Neuron (in vitro differentiated cells): ENCODE data around the gene SLC5A2.

Experiments used
- H2AFZ ChIP-seq: one replicate; pipeline ENCODE4 v1.6.1; 2013; ENCODE audit warnings: low read depth, mild to moderate bottlenecking, inconsistent platforms, low read length, moderate library complexity
- H3K27me3 ChIP-seq: one replicate; pipeline ENCODE4 v1.6.1; 2013; ENCODE audit warnings: low read length; ENCODE audit not compliant: insufficient read depth
- H3K36me3 ChIP-seq: one replicate; pipeline ENCODE4 v1.6.1; 2013; ENCODE audit warnings: low read length; ENCODE audit not compliant: insufficient read depth
- H3K4me1 ChIP-seq: one replicate; pipeline ENCODE4 v1.6.1; 2013; ENCODE audit warnings: low read length; ENCODE audit not compliant: insufficient read depth
- H3K4me3 ChIP-seq: 2 replicates; pipeline ENCODE4 v1.5.1; 2013; ENCODE audit warnings: mild to moderate bottlenecking, low read length, moderate library complexity
- H3K9me3 ChIP-seq: one replicate; pipeline ENCODE4 v1.6.1; 2013; ENCODE audit warnings: low read length

Gene SLC5A2

DNA sequence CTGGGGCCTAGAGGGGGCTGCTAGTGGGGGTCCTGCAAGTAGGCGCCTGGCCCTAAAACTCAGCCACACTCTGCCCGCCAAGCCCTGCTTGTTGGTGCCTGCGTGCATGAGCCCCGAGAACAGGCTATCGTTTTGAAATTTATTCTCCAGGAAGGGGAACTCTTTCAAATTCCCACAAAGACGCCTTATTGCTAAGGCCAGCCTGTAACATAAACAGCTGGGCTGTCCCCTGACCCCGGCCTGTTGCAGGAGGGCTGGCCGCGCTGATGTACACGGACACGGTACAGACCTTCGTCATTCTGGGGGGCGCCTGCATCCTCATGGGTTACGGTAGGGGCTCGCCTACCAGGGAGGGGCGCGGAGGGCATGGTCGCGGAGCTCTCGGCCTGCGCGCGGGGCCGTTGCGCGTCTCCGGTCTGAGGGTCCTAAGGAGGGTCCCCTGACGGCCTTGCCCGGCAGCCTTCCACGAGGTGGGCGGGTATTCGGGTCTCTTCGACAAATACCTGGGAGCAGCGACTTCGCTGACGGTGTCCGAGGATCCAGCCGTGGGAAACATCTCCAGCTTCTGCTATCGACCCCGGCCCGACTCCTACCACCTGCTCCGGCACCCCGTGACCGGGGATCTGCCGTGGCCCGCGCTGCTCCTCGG lies 4.3 kb downstream of the SLC5A2 start:
- Histone ChIP-seq H3K27me3 (no peaks in the 10 kb centered on the region), H3K4me1 (peaks cover 5% of the 10 kb centered on the region), H3K9me3 (peaks cover 2% of the 10 kb centered on the region), H3K4me3 (peak overlapping the region; percentile 27), H3K36me3 (peaks cover 35% of the 10 kb centered on the region), H2AFZ (peak overlapping the region; percentile 22)

DNA sequence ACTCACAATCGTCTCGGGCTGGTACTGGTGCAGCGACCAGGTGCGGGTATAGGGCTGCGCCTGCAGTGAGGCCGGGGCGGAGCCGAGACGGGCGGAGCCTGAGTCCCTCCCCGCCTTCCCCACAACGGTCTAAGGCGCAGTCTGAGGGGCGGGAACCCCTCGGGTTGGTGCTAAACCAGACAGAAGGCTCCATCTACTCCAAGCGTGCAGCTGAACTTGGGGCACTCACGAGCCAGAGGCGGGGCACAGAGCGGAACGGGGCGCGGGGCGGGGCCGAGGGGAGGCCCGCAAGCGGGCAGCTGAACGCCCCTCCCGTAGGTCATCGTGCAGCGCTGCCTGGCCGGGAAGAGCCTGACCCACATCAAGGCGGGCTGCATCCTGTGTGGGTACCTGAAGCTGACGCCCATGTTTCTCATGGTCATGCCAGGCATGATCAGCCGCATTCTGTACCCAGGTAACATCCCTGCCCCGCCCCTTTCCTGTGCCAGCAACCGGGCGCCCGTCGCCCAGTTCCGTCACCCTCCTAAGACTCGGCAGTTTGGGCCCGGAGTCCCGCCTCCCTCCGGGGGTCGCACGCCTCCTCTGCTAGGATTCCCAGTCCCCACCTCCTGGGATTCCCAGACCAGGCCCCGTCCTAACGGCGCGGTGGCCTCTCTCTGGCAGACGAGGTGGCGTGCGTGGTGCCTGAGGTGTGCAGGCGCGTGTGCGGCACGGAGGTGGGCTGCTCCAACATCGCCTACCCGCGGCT lies 5.0 kb downstream of the SLC5A2 start:
- H3K9me3 ChIP-seq = peaks cover 2% of the 10 kb centered on the region
- peak overlapping the region; percentile 22 for H2AFZ ChIP-seq
- H3K4me3 ChIP-seq = peak overlapping the region; percentile 27
- H3K27me3 ChIP-seq = no peaks in the 10 kb centered on the region
- peaks cover 41% of the 10 kb centered on the region for H3K36me3 ChIP-seq
- H3K4me1 ChIP-seq = peaks cover 5% of the 10 kb centered on the region

- Histone ChIP-seq H3K4me1 (peaks cover 5% of the 10 kb centered on the region), H3K4me3 (no peak overlapping the region), H3K9me3 (peaks cover 2% of the 10 kb centered on the region), H3K27me3 (no peaks in the 10 kb centered on the region), H2AFZ (no peak overlapping the region), H3K36me3 (peaks cover 49% of the 10 kb centered on the region)
Measured at GRCh38 chr16:31488468-31489297, 5.8 kb downstream of the SLC5A2 start.

- H3K36me3 ChIP-seq = peaks cover 53% of the 10 kb centered on the region
- peaks cover 2% of the 10 kb centered on the region for H3K9me3 ChIP-seq
- no peak overlapping the region for H3K4me3 ChIP-seq
- H3K4me1 ChIP-seq = peaks cover 5% of the 10 kb centered on the region
- no peaks in the 10 kb centered on the region for H3K27me3 ChIP-seq
- H2AFZ ChIP-seq = no peak overlapping the region
Measured at GRCh38 chr16:31489298-31489564, 6.3 kb downstream of the SLC5A2 start.

- H3K9me3 ChIP-seq = peaks cover 2% of the 10 kb centered on the region
- H2AFZ ChIP-seq = no peak overlapping the region
- no peaks in the 10 kb centered on the region for H3K4me1 ChIP-seq
- no peaks in the 10 kb centered on the region for H3K27me3 ChIP-seq
- peaks cover 53% of the 10 kb centered on the region for H3K36me3 ChIP-seq
- no peak overlapping the region for H3K4me3 ChIP-seq
Measured at GRCh38 chr16:31489616-31490584, 7.0 kb downstream of the SLC5A2 start.

- Histone ChIP-seq H3K9me3 (peaks cover 2% of the 10 kb centered on the region), H3K4me3 (no peak overlapping the region), H3K27me3 (no peaks in the 10 kb centered on the region), H3K4me1 (no peaks in the 10 kb centered on the region), H3K36me3 (peaks cover 69% of the 10 kb centered on the region), H2AFZ (no peak overlapping the region)
Measured at GRCh38 chr16:31491778-31492418, 9.0 kb downstream of the SLC5A2 start.

DNA sequence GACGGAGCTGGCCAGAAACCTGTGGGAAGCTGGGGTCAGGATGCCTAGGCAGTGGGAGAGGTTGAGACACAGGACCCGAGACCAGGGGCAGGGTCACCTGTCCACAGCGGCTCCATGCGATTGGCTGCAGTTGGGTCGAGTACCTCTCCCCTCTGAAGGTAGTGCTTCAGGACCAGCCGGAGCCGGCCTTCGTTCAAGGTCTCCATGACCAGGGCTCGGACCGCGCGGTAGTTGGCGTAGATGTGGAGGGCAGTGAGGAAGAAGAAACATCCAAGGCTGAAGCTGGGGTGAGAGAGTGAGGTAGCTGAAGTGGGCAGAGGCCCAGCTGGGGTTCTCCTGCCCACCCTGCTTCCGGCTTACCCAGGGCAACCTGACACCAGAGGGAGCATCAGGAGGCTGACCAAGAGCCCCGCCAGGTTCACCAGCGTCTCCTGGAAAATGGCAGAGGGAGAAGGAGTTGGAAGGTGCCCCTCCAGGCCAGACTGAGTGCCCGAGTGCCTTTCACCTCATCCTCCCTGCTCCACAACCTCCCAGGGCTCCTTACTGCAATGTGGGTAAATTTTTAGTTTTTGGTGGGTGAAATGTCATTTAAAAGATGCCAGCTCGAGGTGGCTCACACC lies 10.7 kb downstream of the SLC5A2 start:
- Histone ChIP-seq H3K9me3 (no peaks in the 10 kb centered on the region), H3K27me3 (no peaks in the 10 kb centered on the region), H2AFZ (no peak overlapping the region), H3K4me3 (no peak overlapping the region), H3K4me1 (no peaks in the 10 kb centered on the region), H3K36me3 (peaks cover 78% of the 10 kb centered on the region)

- Histone ChIP-seq H3K4me1 (no peaks in the 10 kb centered on the region), H3K36me3 (peaks cover 71% of the 10 kb centered on the region), H2AFZ (no peak overlapping the region), H3K27me3 (no peaks in the 10 kb centered on the region), H3K9me3 (no peaks in the 10 kb centered on the region), H3K4me3 (no peak overlapping the region)
Measured at GRCh38 chr16:31496670-31497069, 13.7 kb downstream of the SLC5A2 start.

- H3K36me3 ChIP-seq = peaks cover 54% of the 10 kb centered on the region
- no peak overlapping the region for H3K4me3 ChIP-seq
- no peak overlapping the region for H2AFZ ChIP-seq
- H3K27me3 ChIP-seq = no peaks in the 10 kb centered on the region
- H3K4me1 ChIP-seq = no peaks in the 10 kb centered on the region
- no peaks in the 10 kb centered on the region for H3K9me3 ChIP-seq
Measured at GRCh38 chr16:31498493-31498892, 15.6 kb downstream of the SLC5A2 start.

- Histone ChIP-seq H3K36me3 (peaks cover 48% of the 10 kb centered on the region), H3K4me3 (no peak overlapping the region), H3K27me3 (no peaks in the 10 kb centered on the region), H2AFZ (no peak overlapping the region), H3K9me3 (no peaks in the 10 kb centered on the region), H3K4me1 (no peaks in the 10 kb centered on the region)
Measured at GRCh38 chr16:31499928-31500327, 17.0 kb downstream of the SLC5A2 start.

- no peaks in the 10 kb centered on the region for H3K4me1 ChIP-seq
- H3K27me3 ChIP-seq = no peaks in the 10 kb centered on the region
- H3K36me3 ChIP-seq = peaks cover 46% of the 10 kb centered on the region
Measured at GRCh38 chr16:31501226-31501965, 18.5 kb downstream of the SLC5A2 start.

More at GRCh38 chr16:31501226-31501965, 18.5 kb downstream of the SLC5A2 start:
- no peak overlapping the region for H2AFZ ChIP-seq
- H3K4me3 ChIP-seq = no peak overlapping the region
- H3K9me3 ChIP-seq = no peaks in the 10 kb centered on the region
